ENCODE measurements around the gene ADAMTSL5.

Gene ADAMTSL5

DNA sequence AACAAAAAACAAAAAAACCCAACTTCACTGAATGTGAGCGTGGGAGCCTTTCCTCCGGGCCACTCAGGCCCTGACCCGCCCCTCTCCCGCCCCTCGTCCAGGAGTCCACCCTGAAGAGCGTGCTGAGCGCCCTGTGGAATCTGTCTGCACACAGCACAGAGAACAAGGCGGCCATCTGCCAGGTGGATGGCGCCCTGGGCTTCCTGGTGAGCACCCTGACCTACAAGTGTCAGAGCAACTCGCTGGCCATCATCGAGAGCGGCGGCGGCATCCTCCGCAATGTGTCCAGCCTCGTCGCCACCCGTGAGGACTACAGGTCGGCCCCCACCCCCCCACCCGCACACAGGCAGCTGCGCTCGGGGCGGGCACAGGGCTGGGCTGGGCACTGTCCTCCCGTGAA is 51.0 kb downstream of the ADAMTSL5 start:
- DNase-seq = no peak

DNA sequence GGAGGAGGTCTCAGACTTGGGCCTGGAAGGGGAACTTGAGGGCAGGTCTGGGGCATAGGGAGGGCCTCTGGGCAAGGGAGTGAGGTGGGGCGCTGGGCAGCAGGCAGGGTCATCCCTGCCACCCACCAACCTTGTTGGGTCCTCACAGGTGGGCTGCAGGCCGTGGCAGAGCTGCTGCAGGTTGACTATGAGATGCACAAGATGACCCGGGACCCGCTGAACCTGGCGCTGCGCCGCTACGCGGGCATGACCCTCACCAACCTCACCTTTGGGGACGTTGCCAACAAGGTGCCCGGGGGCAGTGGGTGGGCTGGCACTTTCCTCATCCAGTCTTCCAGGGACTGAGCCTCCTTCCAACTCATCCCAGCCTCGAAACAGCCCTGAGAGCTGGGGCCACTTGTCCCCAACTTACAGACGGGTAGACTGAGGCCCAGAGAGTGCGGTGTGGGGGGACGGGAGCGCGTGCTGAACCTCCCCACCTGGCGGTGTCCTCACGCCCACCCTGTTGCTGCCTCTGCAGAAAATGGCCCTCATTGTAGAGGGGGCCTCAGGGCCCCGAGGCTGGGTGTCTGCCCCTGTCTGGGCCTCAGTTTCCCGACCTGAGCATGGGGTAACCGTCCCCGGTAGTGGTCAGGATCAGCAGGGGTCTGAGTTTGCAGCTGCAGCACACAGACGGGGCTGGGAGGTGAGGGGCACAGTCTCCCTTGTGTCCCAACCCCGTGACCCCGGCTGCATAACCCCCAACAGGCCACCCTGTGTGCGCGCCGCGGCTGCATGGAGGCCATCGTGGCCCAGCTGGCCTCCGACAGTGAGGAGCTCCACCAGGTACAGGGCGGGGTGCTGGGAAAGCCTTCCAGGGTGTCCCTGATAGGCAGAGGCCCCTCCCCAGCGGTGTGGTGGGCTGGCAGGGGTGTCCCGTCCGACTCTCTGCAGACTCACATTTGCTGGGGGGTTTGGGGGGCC is 52.5 kb downstream of the ADAMTSL5 start:
- no peak for DNase-seq

DNA sequence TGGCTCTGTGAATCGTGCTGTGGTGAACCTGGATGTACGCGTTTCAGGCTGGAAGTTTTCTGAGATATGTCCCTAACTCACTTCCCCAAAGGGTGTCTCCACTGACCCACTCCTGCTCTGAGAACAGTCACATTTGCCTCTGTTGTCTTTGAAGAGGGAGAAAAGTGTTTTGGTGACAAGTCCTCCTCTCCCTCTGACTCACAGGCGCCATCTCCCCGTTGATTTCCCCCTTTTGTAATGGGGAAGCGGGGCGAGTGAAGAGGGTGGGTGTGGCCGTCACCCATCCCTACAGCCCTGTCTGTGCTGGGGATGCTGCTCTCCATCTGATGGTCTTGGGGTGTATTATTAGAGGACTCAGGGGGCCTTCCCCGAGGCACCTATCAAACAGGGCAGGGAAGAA is 53.3 kb downstream of the ADAMTSL5 start:
- DNase-seq = no peak

DNA sequence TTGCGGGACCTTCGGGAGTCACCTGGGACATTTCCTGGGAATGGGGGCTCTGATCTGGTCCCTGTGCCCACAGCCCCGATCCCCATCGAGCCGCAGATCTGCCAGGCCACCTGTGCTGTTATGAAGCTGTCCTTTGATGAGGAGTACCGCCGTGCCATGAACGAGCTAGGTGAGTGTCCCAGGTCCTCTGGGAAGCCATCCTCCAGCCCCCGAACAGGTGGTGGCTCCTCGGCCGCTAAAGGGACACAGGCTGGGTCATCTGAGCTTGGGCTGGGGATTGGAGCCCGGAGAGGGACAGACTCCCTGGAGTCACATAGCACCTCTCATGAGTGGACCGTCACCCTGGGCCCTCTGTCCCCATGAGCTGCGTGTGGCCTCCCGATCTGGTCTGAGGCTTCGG is 54.9 kb downstream of the ADAMTSL5 start:
- DNase-seq = no peak

DNA sequence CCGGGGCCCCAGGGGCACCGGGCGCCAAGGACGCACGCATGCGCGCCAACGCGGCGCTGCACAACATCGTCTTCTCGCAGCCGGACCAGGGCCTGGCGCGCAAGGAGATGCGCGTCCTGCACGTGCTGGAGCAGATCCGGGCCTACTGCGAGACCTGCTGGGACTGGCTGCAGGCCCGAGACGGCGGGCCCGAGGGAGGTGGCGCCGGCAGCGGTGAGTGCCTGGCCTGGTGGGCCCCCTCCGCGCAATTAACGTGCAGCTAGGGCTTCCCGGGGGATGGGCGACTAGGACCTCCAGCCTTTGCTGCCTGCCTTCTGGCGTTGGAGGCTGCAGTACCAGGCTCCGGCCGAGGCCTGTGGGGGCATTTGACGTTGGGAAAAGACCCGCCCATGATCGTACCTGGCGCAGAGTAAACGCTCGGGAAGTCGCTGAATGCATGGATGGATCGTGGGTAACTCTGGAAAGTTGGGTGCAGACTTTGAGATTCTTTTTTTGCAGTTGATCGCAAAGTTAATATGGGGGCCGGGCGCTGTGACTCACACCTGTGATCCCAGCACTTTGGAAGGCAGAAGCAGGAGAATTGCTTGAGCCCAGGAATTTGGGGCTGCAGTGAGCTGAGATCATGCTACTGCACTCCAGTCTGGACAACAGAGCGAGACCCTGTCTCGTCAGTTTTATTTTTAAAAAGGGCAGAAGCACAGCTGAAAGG is 55.6 kb downstream of the ADAMTSL5 start:
- DNase-seq = no peak

DNA sequence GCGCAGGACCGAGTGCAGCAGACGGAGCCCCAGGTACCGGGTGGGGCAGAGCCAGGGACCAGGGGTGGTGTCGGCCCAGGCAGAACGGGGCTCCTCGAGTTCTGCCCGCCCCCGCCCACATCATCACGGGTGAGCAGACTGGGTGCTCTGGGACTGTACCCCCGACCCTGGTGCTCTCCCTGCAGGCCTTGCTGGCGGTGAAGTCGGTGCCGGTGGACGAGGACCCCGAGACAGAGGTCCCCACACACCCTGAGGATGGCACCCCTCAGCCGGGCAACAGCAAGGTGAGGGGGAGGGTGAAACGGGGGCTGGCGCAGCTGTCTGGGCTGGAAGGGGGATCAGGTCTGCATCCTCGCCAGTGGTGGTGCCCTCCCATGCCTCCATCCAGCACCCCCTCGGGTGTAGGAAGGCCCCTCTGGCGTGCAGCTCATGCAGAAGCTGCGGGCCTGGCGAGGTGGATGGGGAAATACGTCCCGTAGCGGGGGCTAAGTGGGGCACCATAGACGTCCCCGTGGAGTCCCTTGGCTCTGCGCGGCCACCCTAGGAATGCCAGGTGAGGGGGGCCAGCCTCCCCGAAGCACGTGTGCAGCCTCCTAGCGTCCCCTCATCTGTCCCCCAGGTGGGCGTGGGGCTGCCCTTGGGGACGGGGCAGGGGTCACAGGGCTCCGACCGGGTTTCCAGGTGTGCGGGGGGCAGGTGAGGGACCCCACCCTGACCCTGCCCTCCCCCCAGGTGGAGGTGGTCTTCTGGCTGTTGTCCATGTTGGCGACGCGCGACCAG is 56.5 kb downstream of the ADAMTSL5 start:
- no peak for DNase-seq

DNA sequence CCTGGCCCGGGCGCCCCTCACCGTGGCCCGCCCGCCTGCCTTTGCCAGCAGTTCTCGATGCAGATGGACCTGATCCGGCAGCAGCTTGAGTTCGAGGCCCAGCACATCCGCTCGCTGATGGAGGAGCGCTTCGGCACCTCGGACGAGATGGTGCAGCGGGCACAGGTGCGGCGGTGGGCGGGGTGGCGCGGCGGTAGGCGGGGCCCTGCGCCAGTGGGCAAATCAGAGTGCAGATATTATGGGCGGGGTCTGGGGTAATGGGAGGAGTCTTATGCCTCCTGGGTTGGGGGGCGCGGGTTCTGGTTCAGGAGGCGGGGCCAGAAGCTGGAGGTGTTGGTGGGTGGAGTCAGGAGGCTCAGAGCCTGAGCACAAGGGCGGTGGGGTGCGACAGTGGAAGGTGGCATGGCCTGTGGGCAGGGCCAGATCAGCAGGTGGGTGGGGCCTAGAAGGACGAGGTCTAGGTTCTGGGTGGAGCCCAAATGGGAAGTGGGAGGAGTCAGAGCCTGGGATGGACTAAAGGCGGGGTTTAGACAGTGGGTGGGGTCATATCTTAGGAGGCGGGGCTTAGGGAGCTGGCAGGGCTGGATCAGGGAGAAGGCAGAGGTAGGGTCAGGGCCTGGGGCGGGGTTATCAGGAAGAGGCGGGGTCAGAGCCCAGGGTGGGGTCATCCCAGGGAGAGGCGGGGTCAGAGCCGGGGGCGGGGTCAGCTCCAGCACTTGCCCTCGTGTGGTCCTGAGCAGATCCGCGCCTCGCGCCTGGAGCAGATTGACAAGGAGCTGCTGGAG is 57.3 kb downstream of the ADAMTSL5 start:
- peak; percentile 47 for DNase-seq
